Bronchus fibroblast of lung (primary cell): ENCODE data around the gene BDH2. TPM values are rescaled to one million over a fixed set of nuclear protein-coding genes. Genes with fewer than 3 reads are reported as not detected.

Source experiments
- total RNA-seq: library from RNA; depleted of rRNA; stranded (reverse); fragments of >200 nt; gene quantifications from 2 replicates; pipeline ENCODE4 v1.2.3, GENCODE V29; 2015

BDH2 gene
- total RNA-seq, result 38.3 and 43.9 TPM in 2 replicates

GRCh38 chr4:103099691-103100392 lies at the start of gene BDH2:
BDH2 (minus strand) TSS chr4:103099834; CDS start chr4:103096254, 3,580 bp downstream.

GRCh38 chr4:103076747-103077347 lies 22.8 kb downstream of the BDH2 start, which contains the start of gene SLC9B2:
SLC9B2 (minus strand) TSS chr4:103076761; CDS start chr4:103067550, 9,211 bp downstream.

Other genes starting within 250 kb of the BDH2 start
- gene CISD2, start 230.8 kb downstream of the BDH2 start, total RNA-seq, result 11.6 and 14.5 TPM in 2 replicates
- gene SLC9B1, start 80.1 kb downstream of the BDH2 start, total RNA-seq, result 0.30 TPM in 1 of 2 replicates, not detected in the other
- 8.4 and 9.5 TPM in 2 replicates for gene SLC9B2, start 23.1 kb downstream of the BDH2 start, total RNA-seq
- 9.8 and 16.6 TPM in 2 replicates for gene CENPE, start 98.5 kb upstream of the BDH2 start, total RNA-seq